ENCODE results near the gene ENO4. TPM values are rescaled to one million over a fixed set of nuclear protein-coding genes. Genes with fewer than 3 reads are reported as not detected.
A peak's percentile ranks its signal among the peaks of the same experiment; 100 is the strongest.

The ENO4 gene
- total and polyA plus RNA-seq, 10 of the 15 experiments (the other 5 are each of a cell fraction or from before 2014, with no cell fraction given): 0.12 to 0.37 (median 0.18) TPM; not detected in 7

- RAD21 ChIA-PET (ENCODE audit: unreplicated experiment): interaction anchor here (1.0 to 1.8 kb wide), 3 partner anchors 9 to 320 kb away, joined by 3 to 7 read pairs (median 6); partner anchors contain the start of gene ENO4
- SMC1A ChIA-PET (ENCODE audit: uncharacterized antibody, unreplicated experiment): interaction anchor here (1.0 to 4.1 kb wide), 5 partner anchors 9 to 336 kb away, joined by 3 to 18 read pairs (median 8); no protein-coding TSS in a partner anchor
- no peaks in the 10 kb centered on the region; a peak in 1 of 4 replicates for H3K27me3 ChIP-seq (replicated peaks in 1 of 2; ENCODE audit: control insufficient read depth in 2 of 2, insufficient read depth in 2 of 2, low read length in 1 of 2)
- no peak overlapping the region for H3K9ac ChIP-seq (ENCODE audit: control insufficient read depth, insufficient read depth, low read length)
- H2AFZ ChIP-seq (ENCODE audit: control insufficient read depth, low read depth, low read length): no peak overlapping the region
- in situ Hi-C loops (cut with MboI) (no loop called here), intact Hi-C loops (cut with micrococcal nuclease; ENCODE audit: unreplicated experiment) (no loop called here)
- CTCF ChIA-PET: interaction anchor here (4.3 kb wide), 1 partner anchor 337 kb away, joined by 24 read pairs; no protein-coding TSS in a partner anchor
- peaks cover 2% of the 10 kb centered on the region; the same call in 1 of the 2 replicates for H3K4me1 ChIP-seq (ENCODE audit: control insufficient read depth, insufficient read depth, low read length)
- DNase-seq (ENCODE audit: low read depth, low spot score) (no peak), ATAC-seq (peak; percentile 87), FAIRE-seq (peak; percentile 87)
- no TSS peak for BruUV-seq (replicated peaks)
- POLR2A ChIA-PET: interaction anchor here (1.5 kb wide), 1 partner anchor 9 kb away, joined by 3 read pairs; no protein-coding TSS in a partner anchor
- H3K9me3 ChIP-seq (replicated peaks; ENCODE audit: control insufficient read depth, insufficient read depth, low read length): no peaks in the 10 kb centered on the region
- 6% methylated on average over 5 of the region's 5 CpGs for WGBS (ENCODE audit: insufficient coverage, insufficient replicate concordance, low lambda C conversion rate, missing lambda C conversion rate)
- no peak overlapping the region for H3K27ac ChIP-seq (ENCODE audit: control insufficient read depth, insufficient read depth)
- no peak overlapping the region for H3K4me2 ChIP-seq (ENCODE audit: control insufficient read depth, insufficient read depth)
- no peaks in the 10 kb centered on the region for H3K79me2 ChIP-seq (ENCODE audit: control insufficient read depth, insufficient read depth, low read length)
- no peaks in the 10 kb centered on the region for H3K36me3 ChIP-seq (ENCODE audit: control insufficient read depth in 2 of 2, insufficient read depth in 2 of 2, low read length in 1 of 2)
- no peaks in the 10 kb centered on the region for H4K20me1 ChIP-seq (ENCODE audit: control insufficient read depth, insufficient read depth)
- H3K4me3 ChIP-seq: no peak overlapping the region
- no peak for TF ChIP-seq BHLHE40 (IDR thresholded peaks at IDR 0.05; ENCODE audit: borderline replicate concordance in 1 of 2, low read depth in 2 of 2, low read length in 1 of 2)
- no peak for TF ChIP-seq GATAD2B (conservative IDR thresholded peaks at IDR 0.05; ENCODE audit: low read depth)
- TF ChIP-seq RUNX3 (IDR thresholded peaks at IDR 0.05; ENCODE audit: low read length): peak; percentile 55; the same call in 1 of the 2 replicates
- no peak for TF ChIP-seq CREM (IDR thresholded peaks at IDR 0.05; ENCODE audit: low read depth)
- no peak for TF ChIP-seq PAX8 (IDR thresholded peaks at IDR 0.05)
- peak; percentile 76 for TF ChIP-seq ZNF24 (IDR thresholded peaks at IDR 0.05)
- TF ChIP-seq, protein P1, sequence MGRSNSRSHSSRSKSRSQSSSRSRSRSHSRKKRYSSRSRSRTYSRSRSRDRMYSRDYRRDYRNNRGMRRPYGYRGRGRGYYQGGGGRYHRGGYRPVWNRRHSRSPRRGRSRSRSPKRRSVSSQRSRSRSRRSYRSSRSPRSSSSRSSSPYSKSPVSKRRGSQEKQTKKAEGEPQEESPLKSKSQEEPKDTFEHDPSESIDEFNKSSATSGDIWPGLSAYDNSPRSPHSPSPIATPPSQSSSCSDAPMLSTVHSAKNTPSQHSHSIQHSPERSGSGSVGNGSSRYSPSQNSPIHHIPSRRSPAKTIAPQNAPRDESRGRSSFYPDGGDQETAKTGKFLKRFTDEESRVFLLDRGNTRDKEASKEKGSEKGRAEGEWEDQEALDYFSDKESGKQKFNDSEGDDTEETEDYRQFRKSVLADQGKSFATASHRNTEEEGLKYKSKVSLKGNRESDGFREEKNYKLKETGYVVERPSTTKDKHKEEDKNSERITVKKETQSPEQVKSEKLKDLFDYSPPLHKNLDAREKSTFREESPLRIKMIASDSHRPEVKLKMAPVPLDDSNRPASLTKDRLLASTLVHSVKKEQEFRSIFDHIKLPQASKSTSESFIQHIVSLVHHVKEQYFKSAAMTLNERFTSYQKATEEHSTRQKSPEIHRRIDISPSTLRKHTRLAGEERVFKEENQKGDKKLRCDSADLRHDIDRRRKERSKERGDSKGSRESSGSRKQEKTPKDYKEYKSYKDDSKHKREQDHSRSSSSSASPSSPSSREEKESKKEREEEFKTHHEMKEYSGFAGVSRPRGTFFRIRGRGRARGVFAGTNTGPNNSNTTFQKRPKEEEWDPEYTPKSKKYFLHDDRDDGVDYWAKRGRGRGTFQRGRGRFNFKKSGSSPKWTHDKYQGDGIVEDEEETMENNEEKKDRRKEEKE (IDR thresholded peaks at IDR 0.05): no peak
- TF ChIP-seq IKZF2 (IDR thresholded peaks at IDR 0.05): peak; percentile 66 to 78; a peak in 3 of 4 replicates
- TF ChIP-seq POLR2AphosphoS5 (IDR thresholded peaks at IDR 0.05; ENCODE audit: low read length): no peak
- no peak for TF ChIP-seq CHD1 (IDR thresholded peaks at IDR 0.05; ENCODE audit: low read depth, low read length)
- no peak for TF ChIP-seq MEF2A (IDR thresholded peaks at IDR 0.05; ENCODE audit: insufficient read depth, low read depth, low read length)
- TF ChIP-seq DPF2 (IDR thresholded peaks at IDR 0.05): peak; percentile 79
- TF ChIP-seq WRNIP1 (IDR thresholded peaks at IDR 0.05; ENCODE audit: borderline replicate concordance, low read depth, low read length): no peak
- peak; percentile 75 for TF ChIP-seq MTA2 (IDR thresholded peaks at IDR 0.05; ENCODE audit: low read depth)
- TF ChIP-seq EP300 (IDR thresholded peaks at IDR 0.05; ENCODE audit: borderline replicate concordance in 1 of 2, control insufficient read depth in 1 of 2, low read depth in 2 of 2, low read length in 2 of 2): 0 out of 4 replicates have a peak, but pooled peaks of 1 of the 2 experiments have one; percentile 53
- no peak for TF ChIP-seq ZBED1 (IDR thresholded peaks at IDR 0.05; ENCODE audit: borderline replicate concordance)
- no peak for TF ChIP-seq ATF7 (IDR thresholded peaks at IDR 0.05; ENCODE audit: low read depth)
- TF ChIP-seq NKRF (conservative IDR thresholded peaks at IDR 0.05): no peak
Observed at GRCh38 chr10:116838143-116838725, 11.1 kb upstream of the ENO4 start.
